ENCODE data around the gene CCDC30. TPM values are rescaled to one million over a fixed set of nuclear protein-coding genes. Genes with fewer than 3 reads are reported as not detected.

Gene CCDC30
- total RNA-seq (1.8 and 12.9 TPM in 2 replicates), polyA plus RNA-seq (1.9 and 2.6 TPM in 2 replicates)

DNA sequence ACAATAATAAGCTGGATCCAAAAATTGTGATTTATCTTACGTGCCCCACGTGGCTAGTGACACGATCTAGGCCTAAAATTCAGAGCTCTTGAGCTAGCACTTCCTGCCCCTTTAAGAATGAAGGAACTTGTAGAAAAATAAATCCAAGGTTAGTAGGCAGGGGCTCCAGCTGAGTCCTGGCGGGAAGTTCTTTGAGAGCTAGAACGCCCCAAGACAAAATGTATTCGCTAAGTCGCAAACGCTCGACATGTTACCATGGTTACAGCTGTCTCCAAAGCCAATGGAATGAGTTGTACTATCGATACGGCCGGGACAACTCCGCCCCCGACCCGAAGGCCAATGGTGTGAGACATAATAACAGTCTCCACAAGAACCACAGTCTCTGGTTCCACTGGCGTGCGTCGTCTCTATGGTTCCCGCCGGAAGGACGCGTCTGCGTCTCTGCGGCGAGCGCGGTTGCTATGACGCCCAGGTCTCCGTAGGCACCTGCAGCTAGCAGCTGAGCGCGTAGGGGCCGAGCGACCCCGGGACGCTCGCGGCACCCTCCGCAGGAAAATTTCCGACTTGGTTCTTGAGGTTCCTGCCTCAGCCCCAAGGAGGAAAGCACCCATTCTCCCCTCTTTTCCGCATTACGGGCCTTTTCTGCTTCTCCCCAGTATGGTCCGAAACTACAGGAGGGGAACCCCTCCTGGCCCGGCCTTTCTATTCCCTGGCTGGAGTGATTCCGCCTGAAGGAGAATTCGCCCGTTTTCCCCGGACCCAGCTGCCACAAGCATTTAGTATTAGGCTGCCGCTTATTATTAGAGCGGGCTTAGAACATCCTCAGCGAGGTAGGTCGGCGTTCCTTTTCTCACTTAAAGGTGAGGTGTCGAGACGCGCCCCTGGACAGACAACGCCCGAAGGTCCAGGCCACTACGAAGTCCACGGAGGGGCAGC, at the start of gene CCDC30:
CCDC30 (plus strand) TSS at position 459 of the 936 bp plus-strand sequence. CDS start 17,266 bp downstream, outside the sequence.
- Histone ChIP-seq H3K4me1 (ENCODE audit: insufficient read depth) (peaks cover 18% of the 10 kb centered on the region), H2AFZ (peak within 1 kb of the TSS; percentile 58), H3K9me3 (ENCODE audit: low read depth) (no peaks in the 10 kb centered on the region), H3K9me2 (replicated peaks; ENCODE audit: insufficient read depth) (no peaks in the 10 kb centered on the region), H3K79me2 (no peaks in the 10 kb centered on the region), H3K4me3 (peak within 1 kb of the TSS; percentile 46), H3K4me2 (peak within 1 kb of the TSS; percentile 81), H3K36me3 (replicated peaks; ENCODE audit: insufficient read depth, low read depth) (no peaks in the 10 kb centered on the region), H3K27ac (peak within 1 kb of the TSS; percentile 32), H3K27me3 (no peaks in the 10 kb centered on the region), H4K20me1 (ENCODE audit: insufficient read depth, poor library complexity, severe bottlenecking) (no peaks in the 10 kb centered on the region)
- DNase-seq (ENCODE audit: low spot score), result peak; percentile 98
- TF ChIP-seq, protein P1, sequence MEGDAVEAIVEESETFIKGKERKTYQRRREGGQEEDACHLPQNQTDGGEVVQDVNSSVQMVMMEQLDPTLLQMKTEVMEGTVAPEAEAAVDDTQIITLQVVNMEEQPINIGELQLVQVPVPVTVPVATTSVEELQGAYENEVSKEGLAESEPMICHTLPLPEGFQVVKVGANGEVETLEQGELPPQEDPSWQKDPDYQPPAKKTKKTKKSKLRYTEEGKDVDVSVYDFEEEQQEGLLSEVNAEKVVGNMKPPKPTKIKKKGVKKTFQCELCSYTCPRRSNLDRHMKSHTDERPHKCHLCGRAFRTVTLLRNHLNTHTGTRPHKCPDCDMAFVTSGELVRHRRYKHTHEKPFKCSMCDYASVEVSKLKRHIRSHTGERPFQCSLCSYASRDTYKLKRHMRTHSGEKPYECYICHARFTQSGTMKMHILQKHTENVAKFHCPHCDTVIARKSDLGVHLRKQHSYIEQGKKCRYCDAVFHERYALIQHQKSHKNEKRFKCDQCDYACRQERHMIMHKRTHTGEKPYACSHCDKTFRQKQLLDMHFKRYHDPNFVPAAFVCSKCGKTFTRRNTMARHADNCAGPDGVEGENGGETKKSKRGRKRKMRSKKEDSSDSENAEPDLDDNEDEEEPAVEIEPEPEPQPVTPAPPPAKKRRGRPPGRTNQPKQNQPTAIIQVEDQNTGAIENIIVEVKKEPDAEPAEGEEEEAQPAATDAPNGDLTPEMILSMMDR (IDR thresholded peaks at IDR 0.05; ENCODE audit: poor library complexity), result no peak
- TF ChIP-seq EZH2phosphoT487 (IDR thresholded peaks at IDR 0.05; ENCODE audit: low read depth, severe bottlenecking, unreplicated experiment) (no peak), EZH2 (IDR thresholded peaks at IDR 0.05; ENCODE audit: borderline replicate concordance) (no peak)
- 3% methylated on average over 59 of the region's 59 CpGs for WGBS (ENCODE audit: low lambda C conversion rate, missing lambda C conversion rate)

DNA sequence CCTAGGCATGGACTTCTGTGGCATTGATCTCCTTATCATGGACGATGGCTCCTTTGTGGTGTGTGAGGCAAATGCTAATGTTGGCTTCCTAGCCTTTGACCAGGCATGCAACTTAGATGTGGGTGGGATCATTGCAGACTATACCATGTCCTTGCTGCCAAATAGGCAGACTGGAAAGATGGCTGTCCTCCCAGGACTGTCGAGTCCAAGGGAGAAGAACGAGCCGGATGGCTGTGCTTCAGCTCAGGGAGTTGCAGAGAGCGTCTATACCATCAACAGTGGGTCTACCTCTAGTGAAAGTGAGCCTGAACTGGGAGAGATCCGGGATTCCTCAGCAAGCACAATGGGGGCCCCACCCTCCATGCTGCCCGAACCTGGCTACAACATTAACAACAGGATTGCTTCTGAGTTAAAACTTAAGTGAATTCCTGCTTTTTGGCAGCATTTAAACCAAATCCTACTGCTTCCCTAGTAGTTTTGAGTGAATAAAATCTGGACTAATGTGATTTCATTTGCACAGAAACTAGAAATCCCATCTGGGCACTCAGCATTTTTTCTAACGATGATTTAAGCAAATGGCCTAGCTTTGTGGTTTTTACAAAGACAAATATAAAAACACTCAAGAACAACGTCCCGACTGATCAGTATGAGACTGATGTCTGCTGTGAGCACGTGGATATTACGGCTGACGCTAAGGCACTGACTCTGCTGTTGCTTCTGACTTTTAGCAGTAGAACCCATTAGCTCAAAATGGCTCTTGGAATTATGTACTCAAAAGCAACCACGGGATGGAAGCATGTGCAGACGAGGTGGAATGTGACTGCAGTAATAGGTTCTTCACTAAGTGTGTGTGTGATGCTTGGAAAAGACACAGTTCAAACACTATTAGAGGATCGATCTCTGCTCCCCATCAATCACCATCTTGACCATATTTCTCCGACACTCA, 48.3 kb upstream of the CCDC30 start:
- Histone ChIP-seq H3K4me1 (ENCODE audit: insufficient read depth) (no peaks in the 10 kb centered on the region), H3K79me2 (no peaks in the 10 kb centered on the region), H3K27me3 (no peaks in the 10 kb centered on the region), H3K9me2 (replicated peaks; ENCODE audit: insufficient read depth) (no peaks in the 10 kb centered on the region), H4K20me1 (ENCODE audit: insufficient read depth, poor library complexity, severe bottlenecking) (no peaks in the 10 kb centered on the region), H3K9me3 (ENCODE audit: low read depth) (no peaks in the 10 kb centered on the region), H2AFZ (no peak overlapping the region), H3K4me3 (no peak overlapping the region), H3K36me3 (replicated peaks; ENCODE audit: insufficient read depth, low read depth) (no peaks in the 10 kb centered on the region), H3K27ac (no peak overlapping the region), H3K4me2 (no peak overlapping the region)
- no peak for DNase-seq (ENCODE audit: low spot score)
- WGBS (ENCODE audit: low lambda C conversion rate, missing lambda C conversion rate), result 85% methylated on average over 17 of the region's 17 CpGs
- no peak for TF ChIP-seq EZH2 (IDR thresholded peaks at IDR 0.05; ENCODE audit: borderline replicate concordance)
- TF ChIP-seq EZH2phosphoT487 (IDR thresholded peaks at IDR 0.05; ENCODE audit: low read depth, severe bottlenecking, unreplicated experiment), result no peak
- TF ChIP-seq, protein P1 (IDR thresholded peaks at IDR 0.05; ENCODE audit: poor library complexity), result no peak

DNA sequence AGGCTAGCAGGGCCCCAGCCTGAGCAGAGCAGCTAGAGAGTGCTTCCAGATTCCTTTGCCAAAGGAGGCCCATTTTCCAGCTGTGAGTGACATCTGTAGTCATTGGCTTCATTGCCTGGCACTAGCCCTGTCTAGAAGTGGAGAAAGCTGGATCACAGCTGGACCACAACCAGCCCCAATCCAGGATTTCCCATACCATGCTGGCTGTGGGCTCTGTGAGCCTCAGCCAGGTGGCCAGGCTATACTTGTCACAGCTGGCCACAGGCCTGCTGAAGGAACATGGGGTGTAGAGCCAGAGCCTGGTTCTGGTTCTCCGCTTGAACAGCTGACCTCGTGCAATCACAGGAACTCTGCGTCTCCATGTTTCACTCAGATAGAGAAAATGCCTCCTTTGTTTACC, 45.9 kb upstream of the CCDC30 start:
- Histone ChIP-seq H2AFZ (no peak overlapping the region), H3K27me3 (no peaks in the 10 kb centered on the region), H3K9me2 (replicated peaks; ENCODE audit: insufficient read depth) (no peaks in the 10 kb centered on the region), H3K4me1 (ENCODE audit: insufficient read depth) (peaks cover 4% of the 10 kb centered on the region), H3K4me3 (no peak overlapping the region), H4K20me1 (ENCODE audit: insufficient read depth, poor library complexity, severe bottlenecking) (no peaks in the 10 kb centered on the region), H3K27ac (no peak overlapping the region), H3K36me3 (replicated peaks; ENCODE audit: insufficient read depth, low read depth) (no peaks in the 10 kb centered on the region), H3K79me2 (no peaks in the 10 kb centered on the region), H3K4me2 (no peak overlapping the region), H3K9me3 (ENCODE audit: low read depth) (no peaks in the 10 kb centered on the region)
- TF ChIP-seq, protein P1 (IDR thresholded peaks at IDR 0.05; ENCODE audit: poor library complexity), result no peak
- TF ChIP-seq EZH2phosphoT487 (IDR thresholded peaks at IDR 0.05; ENCODE audit: low read depth, severe bottlenecking, unreplicated experiment), result no peak
- TF ChIP-seq EZH2 (IDR thresholded peaks at IDR 0.05; ENCODE audit: borderline replicate concordance), result no peak
- DNase-seq (ENCODE audit: low spot score), result no peak
- WGBS (ENCODE audit: low lambda C conversion rate, missing lambda C conversion rate), result 68% methylated on average over 3 of the region's 3 CpGs

Data from hepatocyte (in vitro differentiated cells).